GM10266 (cell line): ENCODE results near the gene SLTM.
A peak's percentile ranks its signal among the peaks of the same experiment; 100 is the strongest.

ENCODE experiments used
- DNase-seq: peaks from one replicate; pipeline ENCODE4 v3.0.0; 2012; ENCODE audit errors: extremely low spot score
- TF ChIP-seq, protein P1 (sequence below): IDR thresholded peaks from 2 replicates; pipeline ENCODE4 v1.5.1; 2012; ENCODE audit warnings: mild to moderate bottlenecking, low read depth; ENCODE audit not compliant: control insufficient read depth, insufficient read depth; ENCODE audit errors: missing control alignments

SLTM gene

DNA sequence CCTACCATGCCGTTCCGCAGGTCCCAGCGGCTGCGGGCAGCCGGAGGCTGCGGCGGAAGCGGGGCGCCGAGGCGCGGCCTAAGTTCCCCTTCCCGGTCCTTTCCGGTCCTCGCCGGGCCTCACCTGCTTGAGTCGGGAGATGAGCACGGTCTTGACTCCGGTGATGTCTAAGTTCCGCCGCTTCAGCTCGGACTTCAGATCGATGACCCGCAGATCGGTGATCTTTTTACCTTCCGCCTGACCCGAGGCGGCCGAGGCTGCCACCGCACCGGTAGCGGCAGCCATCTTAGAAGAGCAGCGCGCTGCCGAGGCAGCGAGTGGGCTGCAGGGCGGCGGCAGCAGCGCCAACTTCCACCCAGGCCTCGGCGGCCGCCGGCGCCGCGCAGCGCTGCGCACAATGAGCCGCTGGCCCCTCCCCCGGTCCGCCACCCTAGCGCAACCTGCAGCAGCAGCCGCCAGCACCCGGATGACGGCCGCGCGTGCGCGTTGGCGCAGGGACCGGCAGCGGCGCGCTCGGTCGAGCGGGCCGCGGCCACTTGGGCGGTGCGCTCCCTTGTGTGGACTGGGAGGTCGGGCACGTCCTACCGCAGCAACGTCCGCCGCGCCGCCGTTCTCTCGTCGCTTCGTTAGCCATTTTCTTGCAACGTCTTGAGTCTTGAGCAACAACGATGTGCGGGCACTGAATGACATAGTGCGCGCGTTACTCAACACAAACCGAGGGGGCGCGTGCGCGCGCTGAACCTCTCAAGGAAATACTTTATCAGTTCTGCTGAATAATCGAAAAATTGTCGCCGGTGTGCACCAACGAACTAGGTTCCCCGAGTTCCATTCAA lies at the start of gene SLTM:
Gene SLTM, minus strand, starts transcription at position 399 of the 833 bp plus-strand sequence. Its CDS starts 114 bp downstream, at position 285.
- peak; percentile 96 for DNase-seq
- TF ChIP-seq, protein P1, sequence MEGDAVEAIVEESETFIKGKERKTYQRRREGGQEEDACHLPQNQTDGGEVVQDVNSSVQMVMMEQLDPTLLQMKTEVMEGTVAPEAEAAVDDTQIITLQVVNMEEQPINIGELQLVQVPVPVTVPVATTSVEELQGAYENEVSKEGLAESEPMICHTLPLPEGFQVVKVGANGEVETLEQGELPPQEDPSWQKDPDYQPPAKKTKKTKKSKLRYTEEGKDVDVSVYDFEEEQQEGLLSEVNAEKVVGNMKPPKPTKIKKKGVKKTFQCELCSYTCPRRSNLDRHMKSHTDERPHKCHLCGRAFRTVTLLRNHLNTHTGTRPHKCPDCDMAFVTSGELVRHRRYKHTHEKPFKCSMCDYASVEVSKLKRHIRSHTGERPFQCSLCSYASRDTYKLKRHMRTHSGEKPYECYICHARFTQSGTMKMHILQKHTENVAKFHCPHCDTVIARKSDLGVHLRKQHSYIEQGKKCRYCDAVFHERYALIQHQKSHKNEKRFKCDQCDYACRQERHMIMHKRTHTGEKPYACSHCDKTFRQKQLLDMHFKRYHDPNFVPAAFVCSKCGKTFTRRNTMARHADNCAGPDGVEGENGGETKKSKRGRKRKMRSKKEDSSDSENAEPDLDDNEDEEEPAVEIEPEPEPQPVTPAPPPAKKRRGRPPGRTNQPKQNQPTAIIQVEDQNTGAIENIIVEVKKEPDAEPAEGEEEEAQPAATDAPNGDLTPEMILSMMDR, result peak; percentile 1

DNA sequence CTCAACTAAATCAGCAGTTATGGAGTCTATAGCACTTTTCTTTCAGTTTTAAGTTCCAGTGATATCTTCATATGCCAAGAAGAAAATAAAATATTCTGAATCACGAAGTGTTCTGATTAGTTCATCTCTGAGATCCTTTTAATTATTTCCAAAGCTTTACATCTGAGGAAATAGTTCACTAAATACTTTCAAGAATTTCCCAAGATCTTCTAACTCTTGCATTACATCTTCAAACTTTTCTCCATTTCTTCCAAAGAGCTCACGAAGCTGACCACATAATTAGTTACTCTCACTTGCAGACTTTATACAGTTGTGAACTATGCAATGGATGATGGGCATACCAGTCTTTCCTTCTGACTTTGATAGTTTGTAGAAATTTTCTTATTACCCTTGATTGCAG lies 49.8 kb upstream of the SLTM start:
- TF ChIP-seq, protein P1, result no peak
- no peak for DNase-seq

DNA sequence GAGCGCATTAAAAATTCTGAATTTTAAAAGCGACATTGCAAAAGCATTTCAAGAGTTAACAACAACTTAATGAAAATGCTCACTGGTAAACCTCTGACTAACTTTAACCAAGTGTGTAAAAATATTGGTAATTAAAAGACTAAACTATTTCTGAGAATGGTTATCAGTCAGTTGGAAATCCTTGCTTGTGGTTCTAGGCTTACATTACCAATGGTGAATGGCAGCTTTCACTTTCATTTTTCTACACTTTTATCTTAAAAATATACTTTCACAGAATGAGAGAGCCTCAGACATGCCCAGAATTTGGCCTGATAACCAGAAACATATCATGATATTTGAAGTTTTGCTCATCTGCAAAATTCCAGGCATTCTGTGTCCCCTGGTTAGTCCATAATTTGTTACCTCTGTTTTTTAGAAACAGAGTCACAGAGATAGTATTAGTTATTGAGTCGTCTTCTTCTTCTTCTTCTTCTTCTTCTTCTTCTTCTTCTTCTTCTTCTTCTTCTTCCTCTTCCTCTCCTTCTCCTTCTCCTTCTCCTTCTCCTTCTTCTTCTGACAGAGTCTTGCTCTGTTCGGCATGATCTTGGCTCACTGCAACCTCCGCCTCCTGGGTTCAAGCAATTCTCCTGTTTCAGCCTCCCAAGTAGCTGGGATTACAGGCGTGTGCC lies 48.5 kb upstream of the SLTM start:
- TF ChIP-seq, protein P1, result no peak
- DNase-seq, result peak; percentile 51

DNA sequence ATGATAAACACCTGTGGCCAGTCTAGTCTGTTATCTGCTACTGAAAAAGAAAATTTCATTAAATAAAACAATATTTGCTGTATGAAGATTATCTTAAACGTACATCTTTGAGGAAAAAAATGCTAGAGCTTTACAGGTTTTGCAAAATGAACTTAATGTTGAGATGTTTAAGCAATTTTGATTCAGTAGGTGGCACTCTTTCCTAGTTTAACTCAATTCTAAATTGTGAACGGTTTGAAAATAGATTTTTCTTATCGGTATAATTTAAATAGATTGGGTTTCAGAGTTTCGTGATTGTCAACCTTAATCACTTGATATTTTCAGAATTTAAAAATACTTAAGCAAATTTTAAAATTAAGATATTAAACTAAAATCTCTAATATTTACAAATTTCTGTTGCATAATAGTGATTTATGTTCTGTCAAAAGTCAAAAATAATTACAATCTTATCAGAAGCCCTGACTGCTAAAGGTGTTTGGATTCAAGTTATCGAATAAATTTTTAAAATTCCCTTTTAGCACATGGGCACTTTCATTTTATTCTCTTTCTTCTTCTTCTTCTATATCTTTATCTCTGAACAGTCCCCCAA lies 47.0 kb upstream of the SLTM start:
- no peak for DNase-seq
- TF ChIP-seq, protein P1, result peak; percentile 52

DNA sequence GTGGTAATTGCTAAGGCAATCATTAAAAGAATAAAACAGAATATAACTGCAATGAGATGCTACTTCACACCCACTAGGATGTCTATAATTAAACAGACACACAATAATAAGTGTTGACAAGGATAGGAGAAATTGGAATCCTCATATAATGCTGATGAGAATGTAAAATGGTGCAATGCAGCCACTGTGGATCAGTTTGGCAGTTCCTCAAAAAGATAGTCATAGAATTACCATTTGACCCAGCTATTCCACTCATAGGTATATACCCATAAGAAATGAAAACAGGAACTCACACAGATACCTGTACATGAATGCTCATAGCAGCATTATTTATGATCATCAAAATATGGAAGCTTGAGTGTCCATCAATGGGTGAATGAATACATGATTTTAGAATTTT lies 44.4 kb upstream of the SLTM start:
- DNase-seq, result no peak
- TF ChIP-seq, protein P1, result no peak

DNA sequence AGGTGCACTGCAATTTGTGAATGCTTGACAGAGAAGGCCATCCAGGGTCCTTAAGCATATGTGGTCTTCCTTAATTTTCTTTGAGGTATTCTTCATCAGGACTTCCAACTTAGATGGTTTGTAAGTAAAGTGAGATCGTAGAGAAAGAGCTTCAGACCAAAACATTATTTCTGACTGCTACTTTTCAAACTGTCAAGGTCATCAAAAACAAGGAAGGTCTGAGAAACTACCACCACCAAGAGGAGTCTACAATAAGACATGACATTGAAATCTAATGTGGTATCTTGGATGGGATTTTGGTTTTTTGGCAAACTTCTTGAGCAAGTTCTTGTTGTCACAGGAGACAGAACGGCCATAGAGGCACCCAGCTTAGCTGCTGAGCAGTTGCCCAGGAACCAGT lies 34.0 kb upstream of the SLTM start:
- no peak for DNase-seq
- TF ChIP-seq, protein P1, result no peak
